ENCODE measurements around the gene EHD1.

EHD1 gene

DNA sequence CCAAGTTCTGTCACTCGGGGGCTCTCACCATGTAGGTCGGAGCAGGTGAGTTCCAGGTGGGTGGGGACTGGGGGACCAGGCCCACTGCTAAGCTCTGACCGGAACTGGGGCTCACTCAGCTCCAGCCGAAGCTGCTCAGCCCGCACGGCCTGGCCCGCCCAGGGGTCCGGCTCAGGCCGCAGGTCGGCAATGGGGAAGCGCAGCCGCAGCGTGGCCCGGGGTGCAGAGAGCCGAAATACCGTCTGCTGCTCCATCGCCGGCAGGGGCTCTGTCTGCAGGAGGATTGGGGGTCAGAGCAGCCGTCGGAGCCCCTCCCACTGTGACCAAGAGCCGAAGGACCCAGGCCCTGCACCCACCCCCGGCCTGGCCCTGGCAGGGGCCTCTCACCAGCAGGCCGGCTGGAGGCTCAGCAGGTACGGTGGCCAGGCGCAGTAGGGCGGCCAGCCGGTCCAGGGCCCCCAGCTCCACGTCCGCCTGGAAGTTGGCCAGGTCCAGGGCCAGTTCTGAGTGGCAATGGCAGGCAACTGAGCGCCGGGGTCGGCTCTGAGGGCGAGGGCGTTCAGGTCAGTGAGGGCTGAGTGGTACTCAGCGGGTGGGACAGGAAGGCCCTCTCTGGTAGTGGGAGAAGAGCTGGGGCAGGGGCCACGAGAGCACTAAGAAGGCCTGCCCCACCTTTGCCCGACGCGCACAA lies 31.4 kb upstream of the EHD1 start:
- no peak for DNase-seq

DNA sequence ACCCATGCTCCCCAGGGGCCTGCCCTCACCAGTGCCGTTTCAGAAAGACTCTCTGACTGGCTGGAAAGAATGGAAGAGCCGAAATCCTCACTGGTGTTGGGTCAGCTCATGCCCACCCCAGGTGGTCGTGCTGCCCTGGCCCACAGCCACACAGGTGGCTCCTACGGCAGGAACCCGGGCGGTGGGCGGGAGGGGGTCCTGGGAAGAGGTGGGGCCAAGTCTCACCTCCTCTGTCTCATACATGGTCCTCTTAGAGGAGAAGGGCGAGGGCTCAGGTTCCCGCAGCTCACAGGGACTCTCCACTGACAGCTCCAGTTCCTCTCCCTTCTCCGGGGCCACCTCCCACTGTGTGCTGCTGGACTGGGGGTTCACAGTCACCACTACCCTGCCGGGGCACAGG lies 30.3 kb upstream of the EHD1 start:
- DNase-seq: no peak

DNA sequence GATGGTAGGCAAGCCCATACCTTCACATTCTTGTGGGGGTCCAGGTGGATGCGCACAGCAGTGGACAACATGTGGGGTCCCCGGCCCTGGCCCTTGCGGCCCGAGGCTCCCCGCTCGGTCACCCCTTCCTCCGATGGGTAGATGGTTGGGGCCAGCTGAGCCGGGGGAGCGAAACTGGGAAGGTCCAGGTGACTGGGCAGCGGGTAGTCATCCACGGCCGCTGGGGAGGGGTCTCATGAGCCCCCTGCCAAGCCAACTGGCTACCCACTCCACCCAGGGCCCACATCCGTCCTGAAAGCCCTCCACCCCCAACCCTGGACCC lies 27.9 kb upstream of the EHD1 start:
- no peak for DNase-seq

DNA sequence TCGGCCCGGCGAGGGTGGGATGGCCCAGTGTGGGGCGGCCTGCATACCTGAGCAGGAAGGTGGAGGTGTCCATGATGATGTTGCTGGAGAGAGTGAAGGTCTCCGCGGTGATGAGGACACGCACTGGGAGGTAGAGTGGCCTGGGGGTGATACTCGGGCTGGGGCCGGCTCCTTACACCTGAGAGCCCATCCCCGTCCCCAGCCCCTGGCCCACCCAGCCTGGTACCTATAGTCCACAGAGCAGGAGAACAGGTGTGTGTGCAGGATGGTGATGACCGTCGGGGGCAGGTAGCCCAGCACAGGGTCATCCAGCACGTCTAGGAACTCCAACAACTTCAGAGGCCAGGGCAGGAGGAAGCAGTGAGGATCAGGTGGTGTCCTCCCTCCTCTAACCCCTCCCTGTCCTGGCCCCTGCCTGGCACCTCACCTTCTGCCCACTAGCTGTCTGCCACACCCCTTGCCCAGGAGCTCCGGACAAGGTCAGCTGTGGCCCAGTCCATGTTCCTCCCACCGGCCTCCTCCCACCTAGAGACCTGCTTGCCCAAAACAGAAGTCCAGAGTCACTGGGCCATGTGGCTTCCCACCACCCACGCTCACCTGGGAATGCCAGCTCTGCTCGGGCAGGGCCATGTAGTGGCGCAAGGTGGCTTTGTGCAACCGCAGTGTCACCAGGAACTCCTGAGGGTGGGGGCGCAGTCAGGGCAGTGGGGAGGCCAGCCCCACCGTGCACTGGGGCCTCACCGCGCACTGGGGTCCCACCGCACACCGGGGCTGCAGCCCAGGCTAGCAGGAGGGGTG lies 27.3 kb upstream of the EHD1 start:
- DNase-seq: no peak

DNA sequence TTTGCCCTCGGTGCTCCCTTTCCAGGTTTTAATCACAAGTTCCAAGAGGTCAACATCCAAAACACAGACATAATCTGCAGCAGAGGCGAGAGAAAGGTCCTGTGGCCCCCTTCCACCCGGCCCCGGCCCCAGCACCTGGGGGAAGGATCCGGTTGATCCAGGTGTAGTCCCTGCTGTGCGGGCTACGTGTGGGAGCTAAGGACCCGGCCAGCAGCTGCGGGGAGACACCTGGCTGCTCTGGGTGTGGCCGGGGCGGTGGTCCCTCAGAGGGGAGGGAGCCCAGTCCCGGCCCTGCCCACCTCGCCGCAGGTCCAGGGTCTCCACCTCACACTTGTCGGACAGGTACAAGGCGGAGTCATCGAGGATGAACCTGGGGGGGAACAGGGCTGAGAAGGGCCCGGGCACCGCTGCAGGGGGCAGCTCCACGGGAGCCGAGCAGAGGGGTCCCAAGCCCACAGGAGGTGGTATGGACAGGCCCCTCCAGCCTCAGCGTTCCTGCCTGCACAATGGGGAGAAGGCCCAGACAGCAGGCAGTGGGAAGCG lies 24.9 kb upstream of the EHD1 start:
- no peak for DNase-seq

DNA sequence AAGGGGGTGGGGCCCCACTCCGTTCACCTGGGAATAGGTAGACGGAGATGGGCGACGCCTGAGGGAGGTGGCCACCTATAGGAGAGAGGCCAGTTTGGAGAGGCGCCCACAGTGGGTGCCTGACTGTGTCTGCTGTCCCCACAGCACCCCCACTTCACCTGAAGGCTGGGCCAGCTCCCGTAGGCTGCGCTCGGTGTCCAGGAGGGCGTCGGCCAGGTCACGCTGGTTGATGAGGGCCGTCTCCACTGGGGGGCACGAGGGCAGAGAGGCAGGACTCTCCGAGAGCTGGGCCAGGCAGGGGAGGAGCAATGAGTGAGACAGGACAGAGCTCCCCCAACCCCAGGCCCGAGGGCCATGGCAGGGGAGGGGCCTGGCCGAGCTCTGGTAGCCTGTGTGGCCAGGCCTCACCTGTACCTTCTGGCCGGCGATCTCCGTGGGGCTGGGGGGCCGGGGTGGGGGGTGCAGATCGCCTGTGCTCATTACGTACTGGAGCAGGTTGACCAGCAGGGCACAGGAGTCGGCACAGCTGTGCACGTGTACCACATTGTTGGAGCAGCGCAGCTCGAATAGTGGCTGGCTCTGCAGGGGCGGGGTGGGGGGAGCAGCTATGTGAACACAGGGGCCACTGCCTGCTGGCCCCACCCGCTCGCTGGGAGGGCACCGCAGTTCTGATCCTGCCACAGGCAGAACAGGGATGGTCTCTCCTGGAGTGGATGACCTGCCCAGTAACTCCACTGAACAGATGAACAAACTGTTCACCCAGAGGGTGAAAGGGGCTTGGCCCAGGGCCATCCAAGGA lies 23.9 kb upstream of the EHD1 start:
- DNase-seq: no peak

DNA sequence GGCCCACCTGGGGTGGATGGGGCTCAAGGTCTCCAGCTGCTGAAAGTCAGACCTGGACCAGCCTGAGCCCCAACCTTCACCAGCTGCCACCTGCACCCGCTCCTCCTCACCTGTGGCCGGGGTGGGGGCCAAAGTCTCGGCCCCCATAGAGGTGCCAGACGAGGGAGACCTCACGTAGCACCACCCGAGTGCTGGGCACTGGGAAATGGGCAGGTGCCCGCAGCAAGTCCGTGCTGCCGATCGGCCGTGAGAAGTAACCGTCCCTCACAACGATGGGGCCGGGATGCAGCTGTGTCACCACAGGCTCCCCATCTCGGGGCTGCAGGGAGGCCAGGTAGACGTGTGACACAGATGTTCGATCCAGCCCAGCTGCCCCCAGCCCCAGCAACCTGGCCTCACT lies 22.4 kb upstream of the EHD1 start:
- DNase-seq: no peak

DNA sequence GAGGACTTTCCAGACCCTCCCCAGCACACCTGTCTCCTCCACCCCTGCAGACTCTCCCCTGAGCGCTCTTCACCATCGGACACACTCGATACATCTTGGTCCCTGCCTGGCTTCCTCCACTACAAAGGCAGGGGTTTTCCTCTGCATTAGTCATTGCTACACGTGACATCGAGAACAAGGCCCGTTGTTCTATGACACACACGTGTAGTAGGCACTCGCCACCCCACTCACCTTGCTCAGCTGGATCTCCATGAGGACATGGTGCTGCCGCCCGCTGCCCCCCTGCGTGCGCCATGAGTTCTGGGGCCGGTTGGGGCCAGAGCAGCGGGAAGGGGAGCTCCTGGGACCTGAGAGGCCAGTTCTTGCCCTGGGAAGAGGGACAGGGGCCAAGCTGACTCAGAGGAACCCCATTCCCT lies 21.9 kb upstream of the EHD1 start:
- no peak for DNase-seq

DNA sequence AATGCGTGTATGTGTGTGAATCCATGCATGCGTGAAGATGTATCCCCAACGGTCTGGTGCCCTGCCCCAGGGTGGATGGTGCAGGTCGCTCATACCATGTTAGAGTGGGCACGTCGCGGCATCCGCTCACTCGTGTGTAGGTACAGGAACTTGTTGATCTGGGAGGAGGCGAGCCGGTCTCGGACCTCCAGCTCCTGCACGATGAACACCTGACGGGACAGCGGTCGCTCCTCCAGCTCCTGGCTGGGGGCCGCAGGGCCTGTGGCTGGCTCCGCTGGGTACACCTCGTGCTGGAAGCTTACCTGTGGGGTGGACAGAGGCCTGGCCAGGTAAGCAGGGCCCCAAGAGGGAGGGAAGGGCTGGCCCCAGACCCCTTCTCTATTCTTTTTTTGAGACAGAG lies 20.1 kb upstream of the EHD1 start:
- no peak for DNase-seq

DNA sequence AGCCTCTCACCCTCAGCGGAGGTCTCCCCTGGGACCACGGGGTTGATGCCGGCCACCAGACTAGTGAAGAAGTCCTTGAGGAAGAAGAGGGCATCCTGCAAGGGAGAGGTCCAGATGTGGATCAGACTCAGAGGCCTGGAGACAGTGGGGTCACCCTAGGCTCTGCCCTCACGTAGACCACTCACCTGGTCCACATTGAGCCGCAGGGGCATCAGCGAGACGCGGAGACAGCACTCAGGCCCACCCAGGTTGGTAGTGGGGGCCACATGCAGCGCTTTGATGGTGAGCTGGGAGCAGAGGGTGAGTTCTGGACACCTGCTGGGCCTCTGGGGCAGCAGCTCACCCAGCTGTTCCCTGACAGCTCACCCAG lies 19.6 kb upstream of the EHD1 start:
- DNase-seq: no peak

DNA sequence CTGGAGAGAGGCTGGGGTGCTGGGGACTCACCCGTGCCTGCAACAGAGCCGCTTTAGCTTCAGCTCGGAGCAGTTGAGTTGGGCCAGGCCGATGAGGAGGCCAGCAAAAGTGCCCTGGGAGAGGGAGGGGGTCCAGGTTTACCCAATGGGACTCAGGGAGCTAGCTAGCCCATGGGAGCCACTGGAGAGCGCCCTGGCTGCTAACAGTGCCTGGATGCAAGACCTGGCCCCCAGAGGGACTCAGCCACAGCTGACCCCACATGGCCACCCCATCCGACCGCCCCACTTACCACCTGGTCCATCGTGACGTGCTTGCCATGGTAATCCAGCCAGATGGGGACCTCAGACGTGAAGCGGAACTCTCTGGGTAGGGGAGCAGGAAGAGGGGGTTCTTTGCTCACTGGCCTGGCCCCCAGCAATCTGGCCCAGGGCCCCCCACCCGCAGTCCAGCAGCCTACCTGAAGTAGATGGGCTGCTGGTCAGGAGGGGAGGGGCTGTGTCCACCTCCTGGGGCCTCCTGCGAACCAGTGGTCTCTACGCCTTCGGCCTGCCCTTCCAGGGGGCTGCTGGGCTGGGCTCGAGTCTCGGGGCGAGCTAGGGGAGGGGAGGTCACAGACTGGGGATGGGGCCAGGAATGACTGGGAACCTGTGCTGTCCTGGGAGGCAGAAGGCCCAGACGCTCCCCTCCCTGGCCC lies 19.1 kb upstream of the EHD1 start:
- no peak for DNase-seq

DNA sequence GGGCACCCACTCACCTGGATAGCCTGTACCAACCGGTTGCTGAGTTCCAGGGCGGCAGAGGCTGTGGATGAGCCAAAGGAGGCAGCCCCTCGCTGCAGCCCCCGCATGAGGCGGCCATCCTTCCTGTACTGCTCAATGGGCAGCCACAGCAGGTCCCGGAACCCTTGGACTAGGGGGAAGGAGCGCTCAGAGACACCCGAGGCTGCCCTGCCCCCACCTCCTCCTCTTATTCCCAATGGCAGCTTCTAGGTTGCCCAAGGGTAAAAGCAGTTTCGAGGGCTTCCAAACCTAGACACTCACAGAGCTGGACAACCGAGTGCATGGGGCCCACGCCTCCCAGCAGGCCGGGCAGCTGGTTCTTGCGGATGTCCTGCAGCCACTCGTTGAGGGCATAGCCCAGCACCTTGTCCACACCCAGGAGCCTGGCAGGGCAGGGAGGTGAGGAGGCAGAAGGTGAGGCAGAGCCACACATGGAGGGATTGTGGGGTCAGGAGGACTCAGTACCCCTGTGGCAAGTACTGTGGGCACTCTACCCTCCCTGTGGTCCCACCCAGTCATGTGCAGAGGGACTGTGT lies 18.1 kb upstream of the EHD1 start:
- no peak for DNase-seq

DNA sequence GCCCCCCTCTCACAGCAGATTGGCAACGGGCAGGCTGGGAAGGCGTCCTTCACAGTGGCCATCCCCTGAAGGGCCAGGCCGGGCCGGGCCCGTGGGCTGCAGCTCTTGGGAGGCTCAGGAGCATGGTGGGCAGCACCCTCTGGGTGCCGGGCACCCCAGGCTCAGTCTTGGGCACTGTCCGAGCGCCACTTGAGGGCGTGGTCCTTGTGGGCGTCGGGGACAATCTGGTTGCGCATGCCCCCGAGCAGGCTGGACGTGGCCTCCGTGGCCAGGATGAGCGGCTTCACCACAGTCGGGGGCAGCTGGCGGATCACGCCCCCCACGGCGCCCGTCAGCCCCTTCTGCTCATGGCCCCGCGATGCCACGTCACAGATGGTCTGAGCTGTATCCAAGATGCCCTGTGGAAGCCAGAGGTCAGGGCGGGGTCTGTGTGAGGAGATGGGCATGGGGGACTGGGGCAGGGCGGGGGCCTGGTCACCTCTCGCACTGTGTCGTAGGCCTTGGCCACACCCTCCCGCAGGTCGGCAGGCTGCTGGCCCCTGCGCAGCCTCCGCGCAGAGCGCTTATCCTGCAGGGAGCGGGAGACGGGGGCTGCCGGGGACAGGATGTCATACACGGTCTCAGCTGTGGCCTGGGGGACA lies 16.5 kb upstream of the EHD1 start:
- no peak for DNase-seq

DNA sequence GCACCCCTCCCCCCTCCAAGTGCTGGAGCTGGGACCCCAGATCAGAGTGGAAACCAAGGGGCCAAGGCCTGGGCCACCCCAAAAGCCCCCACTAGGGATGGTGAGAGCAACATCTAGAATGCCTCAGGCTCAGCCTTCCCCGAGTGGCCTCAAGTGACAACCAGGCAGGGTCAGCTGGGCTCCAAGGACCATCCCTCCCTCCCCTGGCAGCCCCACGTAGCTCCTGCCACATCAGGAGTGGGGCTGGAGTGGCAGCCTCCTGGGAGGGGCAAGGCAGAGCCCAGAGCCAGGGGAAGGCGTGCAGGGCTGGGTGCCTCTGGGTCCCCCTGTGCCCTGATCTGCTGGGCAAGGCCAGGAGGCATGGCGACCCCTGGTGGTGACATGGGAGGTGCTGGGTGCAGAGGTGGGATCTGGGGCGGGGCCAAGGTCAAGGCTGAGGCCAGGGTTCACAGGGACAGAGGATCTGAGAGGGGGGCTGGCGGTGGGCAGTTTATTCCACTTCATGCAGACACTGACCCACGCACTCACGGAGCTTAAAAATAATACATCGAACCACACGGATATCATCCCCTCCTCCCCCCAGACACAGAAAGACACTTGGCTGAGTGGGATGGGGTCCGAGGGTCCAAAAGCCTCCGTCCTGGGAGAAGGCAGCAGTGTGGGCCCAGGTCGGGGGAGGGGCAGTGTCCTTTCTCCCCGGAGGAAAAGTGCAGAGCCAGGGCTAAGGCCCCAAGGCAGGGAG lies 15.8 kb upstream of the EHD1 start:
- peak; percentile 37 for DNase-seq

DNA sequence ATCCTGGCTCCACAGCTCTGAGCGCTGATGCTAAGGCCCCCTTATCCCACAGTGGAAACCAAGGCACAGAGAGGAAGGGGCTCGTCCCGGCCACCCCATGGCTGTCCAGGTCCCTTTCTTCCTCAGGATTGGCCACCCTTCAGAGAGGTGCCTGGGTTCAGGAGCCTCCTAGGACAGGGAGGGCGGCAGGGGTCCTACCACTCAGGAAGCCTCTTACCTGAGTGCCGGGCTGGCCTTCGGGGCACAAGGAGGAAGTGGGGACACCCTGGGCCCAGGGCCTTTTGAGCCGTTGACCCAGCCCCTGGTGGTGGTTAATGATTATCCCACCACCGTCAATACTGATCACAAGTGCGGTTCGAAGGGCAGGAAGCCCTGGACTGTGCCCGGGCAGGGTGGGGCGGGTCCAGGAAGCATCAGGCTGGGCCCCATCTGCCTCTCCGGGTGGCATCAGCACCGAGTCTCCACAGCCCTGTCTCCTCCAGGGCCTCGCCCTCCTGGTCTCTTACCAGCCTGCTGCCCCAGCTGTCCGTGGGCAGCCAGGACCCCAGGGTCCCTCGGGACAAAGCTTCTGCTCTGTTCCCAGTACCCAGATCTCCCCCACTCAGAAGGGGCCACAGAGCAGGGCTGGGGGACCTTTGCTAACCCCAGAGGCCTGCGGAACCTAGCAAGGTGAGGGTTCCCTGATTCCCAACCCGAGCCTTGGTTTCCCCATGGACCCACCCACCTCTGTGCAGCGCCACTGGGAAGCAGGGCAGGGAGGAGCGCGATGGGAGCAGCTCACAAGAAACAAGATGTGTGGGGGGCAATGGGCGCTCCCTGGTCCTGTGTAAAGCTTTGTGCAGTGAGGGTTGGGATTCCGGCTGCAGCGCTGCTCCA lies 15.0 kb upstream of the EHD1 start:
- no peak for DNase-seq

DNA sequence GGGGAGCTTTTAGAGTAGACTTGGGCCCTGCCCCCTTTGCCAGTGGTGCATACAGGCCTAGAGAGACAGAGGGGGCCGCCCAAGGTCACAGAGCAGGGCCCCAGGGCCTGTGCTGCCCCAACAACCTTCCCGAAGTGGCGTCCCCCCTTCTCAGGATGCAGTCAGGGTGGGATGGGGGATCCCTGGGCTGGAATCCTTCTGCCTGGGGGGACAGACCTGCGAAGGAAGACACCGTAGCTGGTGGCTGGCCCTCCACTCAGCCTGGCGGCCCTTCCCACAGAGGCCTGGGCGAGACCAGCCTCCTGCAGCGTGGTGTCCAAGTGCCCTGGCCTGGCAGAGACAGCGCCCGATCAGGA lies 14.4 kb upstream of the EHD1 start:
- no peak for DNase-seq

DNA sequence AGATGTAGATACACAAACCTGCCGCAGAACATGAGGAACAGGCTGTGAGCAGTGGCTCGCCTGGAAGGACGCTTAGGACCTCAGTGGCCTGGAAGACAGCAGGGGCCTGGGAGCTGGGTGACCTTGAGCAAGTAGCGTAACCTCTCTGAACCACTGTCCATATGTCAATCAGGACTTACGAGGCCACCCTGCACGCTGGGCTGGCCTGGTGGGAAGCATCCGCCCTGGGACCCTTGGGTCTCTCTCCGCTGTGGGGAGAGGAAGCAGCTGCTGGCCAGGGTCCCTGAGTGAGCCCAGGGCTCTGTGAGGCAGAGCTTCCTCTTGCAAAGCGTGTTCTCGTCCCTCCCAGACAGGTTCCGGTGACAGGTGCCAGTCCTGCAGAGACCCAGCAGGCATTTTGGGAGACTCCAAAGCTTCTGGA lies 14.0 kb upstream of the EHD1 start:
- no peak for DNase-seq

DNA sequence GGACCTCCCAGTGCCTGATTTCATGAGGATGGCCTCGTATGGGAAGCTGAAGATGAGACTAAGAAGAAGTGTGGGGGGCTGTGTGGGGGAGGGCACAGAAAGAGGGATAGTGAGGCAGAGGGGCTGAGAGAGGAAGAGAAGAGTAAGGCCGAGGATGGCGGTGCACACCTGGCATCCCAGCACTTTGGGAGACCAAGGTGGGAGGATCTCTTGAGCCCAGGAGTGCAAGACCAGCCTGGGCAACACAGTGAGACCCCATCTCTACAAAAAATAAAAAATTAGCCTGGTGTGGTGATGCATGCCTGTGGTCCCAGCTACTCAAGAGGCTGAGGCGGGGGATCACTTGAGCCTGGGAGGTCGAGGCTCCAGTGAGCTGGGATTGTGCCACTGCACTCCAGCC lies 13.5 kb upstream of the EHD1 start:
- no peak for DNase-seq

DNA sequence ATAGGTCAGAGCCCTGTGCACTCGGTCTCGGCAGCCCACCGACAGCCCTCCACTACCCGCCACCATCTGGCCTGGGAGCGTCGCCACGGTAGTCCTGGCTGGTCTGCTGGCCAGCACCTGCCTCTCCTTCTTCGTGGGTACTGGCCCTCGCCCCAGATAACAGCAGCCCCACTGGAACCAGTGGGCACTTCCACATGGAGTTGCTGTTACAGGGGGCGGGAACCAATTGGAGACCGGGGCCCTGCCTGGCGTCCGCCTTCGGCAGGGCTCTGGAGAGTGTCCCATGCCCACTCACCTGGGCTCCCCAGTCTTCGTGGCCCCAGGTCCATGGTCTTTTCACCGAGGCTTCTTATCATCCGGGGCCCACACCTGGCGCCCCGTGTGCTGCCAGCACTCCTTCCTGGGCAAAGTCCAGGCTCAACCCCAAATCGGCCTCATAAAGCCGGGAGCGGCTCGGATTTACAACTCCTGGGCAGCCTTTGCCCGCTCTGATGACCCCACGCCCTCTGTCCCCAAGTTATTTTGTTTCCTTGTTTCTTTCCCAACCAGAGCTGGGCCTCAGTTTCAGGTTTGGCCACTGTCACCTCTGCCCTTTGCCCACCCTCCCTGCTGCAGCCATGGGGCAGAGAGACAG lies 12.9 kb upstream of the EHD1 start:
- DNase-seq: no peak

DNA sequence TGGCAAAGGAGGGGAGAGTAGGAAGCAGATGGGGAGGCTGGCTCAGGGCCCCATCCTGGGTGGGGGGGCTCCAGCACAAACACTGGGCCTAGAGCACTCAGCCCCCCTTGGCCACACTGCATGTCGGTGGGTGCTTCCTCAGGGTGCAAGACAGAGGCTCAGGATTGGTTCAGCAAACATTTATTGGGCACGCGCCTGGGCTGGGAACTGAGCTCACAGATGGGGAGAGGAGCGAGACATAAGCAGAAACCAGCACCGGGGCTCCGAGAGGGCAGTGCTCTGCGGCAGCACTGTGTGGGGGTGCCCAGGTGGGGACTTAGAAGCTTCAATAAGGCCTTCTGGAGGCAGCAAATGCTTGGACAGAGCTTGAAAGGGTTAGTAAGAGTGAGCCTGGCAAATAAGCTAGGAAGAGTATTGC lies 12.1 kb upstream of the EHD1 start:
- no peak for DNase-seq
